GM18858 (cell line): ENCODE data around the gene UNC13A.

Experiments used
- ATAC-seq: cut with Tn5 transposase; IDR thresholded peaks from one replicate; pipeline ENCODE4 v1.9.1; 2021; ENCODE audit not compliant: unreplicated experiment

Gene UNC13A

GRCh38 chr19:17687857-17688784, at the start of gene UNC13A:
Gene UNC13A, minus strand, starts transcription at chr19:17688354. Its CDS starts 155 bp downstream, at chr19:17688199.
- ATAC-seq, result no peak

- ATAC-seq, result no peak
Measured at GRCh38 chr19:17737690-17738153, 49.6 kb upstream of the UNC13A start.

DNA sequence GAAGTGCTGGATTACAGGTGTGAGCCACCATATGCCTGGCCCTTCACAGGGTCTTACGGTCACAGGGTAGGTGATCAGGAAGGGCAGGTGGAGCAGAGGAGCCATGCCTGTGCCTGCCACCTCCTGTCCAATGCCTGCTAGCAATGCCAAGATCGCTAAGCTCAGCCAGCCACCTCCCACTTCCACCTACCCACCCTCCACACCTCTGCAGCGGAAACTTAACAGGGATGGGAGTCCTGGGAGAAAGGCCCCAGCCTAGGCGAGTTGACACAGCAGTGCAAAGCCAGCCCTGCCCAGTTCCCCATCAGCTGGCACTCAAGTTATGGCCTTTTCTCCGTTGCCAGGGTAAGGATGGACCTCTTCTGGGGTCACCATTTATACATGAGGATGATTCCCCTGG, 47.3 kb upstream of the UNC13A start:
- ATAC-seq, result no peak

DNA sequence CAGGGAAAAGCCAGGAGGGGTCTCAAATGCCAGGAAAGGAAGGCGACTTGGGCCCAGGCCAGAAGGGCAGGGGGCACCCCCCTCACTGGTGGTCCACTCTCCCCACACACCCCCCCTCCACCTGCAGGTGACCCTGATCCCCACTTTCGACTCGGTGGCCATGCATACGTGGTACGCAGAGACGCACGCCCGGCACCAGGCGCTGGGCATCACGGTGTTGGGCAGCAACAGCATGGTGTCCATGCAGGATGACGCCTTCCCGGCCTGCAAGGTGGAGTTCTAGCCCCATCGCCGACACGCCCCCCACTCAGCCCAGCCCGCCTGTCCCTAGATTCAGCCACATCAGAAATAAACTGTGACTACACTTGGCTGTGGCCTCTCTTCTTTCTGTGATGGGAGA, 46.0 kb upstream of the UNC13A start:
- no peak for ATAC-seq

DNA sequence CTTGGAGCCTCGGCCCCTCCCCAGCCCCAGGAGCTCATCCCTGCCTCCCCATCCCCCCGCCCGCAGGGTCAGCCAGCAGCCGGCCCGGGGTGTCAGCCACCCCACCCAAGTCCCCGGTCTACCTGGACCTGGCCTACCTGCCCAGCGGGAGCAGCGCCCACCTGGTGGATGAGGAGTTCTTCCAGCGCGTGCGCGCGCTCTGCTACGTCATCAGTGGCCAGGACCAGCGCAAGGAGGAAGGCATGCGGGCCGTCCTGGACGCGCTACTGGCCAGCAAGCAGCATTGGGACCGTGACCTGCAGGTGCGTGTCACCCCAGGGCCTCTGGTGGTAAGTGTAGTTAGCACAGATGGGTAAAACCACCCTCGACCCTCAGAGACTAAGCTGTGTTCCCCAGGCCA, 45.0 kb upstream of the UNC13A start:
- no peak for ATAC-seq

GRCh38 chr19:17727843-17728242, 39.7 kb upstream of the UNC13A start:
- ATAC-seq, result no peak

DNA sequence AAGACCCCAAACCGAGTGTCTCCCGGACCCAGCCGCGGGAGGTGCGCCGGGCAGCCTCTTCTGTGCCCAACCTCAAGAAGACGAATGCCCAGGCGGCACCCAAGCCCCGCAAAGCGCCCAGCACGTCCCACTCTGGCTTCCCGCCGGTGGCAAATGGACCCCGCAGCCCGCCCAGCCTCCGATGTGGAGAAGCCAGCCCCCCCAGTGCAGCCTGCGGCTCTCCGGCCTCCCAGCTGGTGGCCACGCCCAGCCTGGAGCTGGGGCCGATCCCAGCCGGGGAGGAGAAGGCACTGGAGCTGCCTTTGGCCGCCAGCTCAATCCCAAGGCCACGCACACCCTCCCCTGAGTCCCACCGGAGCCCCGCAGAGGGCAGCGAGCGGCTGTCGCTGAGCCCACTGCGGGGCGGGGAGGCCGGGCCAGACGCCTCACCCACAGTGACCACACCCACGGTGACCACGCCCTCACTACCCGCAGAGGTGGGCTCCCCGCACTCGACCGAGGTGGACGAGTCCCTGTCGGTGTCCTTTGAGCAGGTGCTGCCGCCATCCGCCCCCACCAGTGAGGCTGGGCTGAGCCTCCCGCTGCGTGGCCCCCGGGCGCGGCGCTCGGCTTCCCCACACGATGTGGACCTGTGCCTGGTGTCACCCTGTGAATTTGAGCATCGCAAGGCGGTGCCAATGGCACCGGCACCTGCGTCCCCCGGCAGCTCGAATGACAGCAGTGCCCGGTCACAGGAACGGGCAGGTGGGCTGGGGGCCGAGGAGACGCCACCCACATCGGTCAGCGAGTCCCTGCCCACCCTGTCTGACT, 39.0 kb upstream of the UNC13A start:
- ATAC-seq, result no peak

GRCh38 chr19:17726136-17726741, 38.1 kb upstream of the UNC13A start:
- ATAC-seq, result no peak

GRCh38 chr19:17725422-17726078, 37.4 kb upstream of the UNC13A start:
- ATAC-seq, result no peak

DNA sequence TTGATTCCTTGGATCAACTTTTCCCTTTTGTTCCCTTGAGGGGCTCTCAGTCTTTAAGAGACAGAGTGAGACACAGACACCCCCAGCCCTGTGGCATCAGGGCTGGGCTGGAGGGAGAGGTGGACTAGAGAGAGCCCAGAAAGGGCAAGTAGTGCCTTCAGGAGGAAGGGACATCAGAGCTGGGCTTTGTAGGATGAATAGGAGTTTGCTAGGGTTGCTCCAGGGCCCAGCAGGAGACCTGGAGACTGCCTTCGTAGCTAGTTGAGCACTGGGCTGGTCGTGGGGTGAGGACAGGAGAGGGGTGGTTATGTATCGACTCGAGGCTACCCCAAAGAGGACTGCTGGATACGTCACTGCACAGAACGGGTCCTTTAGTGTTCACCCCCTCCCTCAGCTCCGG, 36.5 kb upstream of the UNC13A start:
- no peak for ATAC-seq

DNA sequence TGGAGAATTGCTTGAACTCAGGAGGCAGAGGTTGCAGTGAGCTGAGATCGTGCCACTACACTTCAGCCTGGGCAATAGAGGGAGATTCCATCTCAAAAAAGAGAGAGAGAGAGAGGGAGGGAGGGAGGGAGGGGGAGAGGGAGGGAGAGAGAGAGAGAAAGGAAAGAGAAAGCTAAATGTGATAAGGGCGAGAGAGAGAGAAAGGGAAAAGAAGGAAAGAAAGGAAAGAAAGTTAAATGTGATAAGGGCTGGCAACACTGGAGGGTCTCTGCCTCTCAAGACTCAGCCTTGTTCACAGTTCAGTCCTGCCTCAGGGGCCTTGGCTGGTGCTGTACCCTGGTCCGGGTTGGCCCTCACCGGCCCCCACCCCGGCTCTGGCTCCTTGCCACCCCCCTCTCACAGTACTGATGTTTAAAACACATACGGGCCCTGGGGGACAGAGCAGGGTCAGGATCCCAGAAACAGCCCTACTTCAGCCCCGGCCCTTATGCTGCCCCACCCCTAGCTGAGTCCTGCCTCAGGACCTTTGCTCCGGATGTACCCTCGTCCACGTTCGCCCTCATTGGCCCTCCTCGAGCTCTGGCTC, 34.6 kb upstream of the UNC13A start:
- no peak for ATAC-seq

GRCh38 chr19:17721821-17722220, 33.7 kb upstream of the UNC13A start:
- no peak for ATAC-seq

GRCh38 chr19:17721111-17721628, 33.0 kb upstream of the UNC13A start:
- no peak for ATAC-seq

GRCh38 chr19:17720440-17720839, 32.3 kb upstream of the UNC13A start:
- no peak for ATAC-seq

DNA sequence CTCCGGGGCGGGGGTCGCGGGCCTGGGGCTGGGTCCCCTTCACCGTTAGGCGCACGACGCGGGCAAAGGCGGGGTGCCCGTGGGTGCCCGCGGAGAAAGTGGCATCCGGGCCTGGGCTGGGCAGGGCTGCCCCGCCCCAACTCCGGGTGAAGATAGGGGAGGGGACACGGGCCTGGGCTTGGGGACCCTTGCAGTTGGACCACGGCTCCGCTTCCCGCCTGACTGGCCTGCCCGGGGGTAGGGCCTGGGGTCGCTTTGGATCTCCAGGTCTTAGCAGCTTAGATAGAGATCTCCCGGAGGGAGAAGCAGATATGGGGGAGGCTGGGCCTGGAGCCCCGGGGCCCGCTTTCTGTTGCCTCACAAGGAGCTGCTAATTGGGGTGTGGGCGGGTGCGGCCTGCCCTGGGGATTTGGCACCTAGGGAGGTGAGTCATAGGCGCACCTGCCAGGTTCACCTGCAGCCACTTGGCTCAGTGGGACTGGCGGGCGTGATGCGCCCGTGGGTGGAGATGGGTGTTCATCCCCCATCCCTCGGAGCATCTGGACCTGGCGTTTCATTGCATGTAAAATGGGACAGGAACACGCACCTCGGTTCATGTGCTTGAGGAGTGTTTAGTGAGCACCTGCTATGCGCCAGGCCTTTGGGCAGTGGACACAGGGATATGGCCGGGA, 31.7 kb upstream of the UNC13A start:
- ATAC-seq, result no peak

DNA sequence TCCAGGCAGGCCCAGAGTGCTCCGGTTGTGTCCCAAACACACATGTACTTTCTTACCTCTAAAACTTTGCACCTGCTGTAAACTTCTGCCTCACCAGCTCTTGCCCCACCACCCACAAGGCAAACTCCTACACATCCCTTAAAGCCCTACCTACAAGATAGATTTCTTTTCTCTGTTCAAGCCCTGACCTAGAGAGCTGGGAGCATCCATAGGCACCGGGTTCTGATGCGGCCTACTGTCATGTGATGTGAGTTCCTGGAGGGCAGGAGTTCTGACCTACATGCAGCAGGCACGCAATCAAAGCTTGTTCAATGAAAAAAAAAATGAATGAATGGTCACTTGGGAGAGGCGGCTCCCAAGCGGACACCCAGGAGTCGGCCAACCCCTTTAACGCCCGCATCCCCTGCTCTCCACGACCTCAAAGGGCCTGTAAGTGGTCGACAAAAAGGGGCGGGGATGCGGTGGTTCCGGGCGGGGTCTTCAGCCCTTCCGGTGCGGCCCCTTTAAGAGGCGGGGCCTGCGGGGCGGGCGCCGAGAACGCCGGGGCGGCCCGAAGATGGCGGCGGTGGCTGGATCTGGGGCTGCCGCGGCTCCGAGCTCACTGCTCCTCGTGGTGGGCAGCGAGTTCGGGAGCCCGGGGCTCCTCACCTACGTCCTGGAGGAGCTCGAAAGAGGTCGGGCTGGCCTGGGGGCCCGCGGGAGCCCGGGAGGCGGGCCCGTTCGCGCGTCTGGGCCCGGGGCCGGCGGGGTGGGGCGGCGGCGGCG, 31.0 kb upstream of the UNC13A start, which contains the start of gene MAP1S:
Gene MAP1S, plus strand, starts transcription at position 534 of the 765 bp plus-strand sequence. Its CDS starts 23 bp downstream, at position 557.
- no peak for ATAC-seq

- no peak for ATAC-seq
Measured at GRCh38 chr19:17718550-17718946, 30.4 kb upstream of the UNC13A start.

- no peak for ATAC-seq
Measured at GRCh38 chr19:17716309-17716929, 28.3 kb upstream of the UNC13A start.
